ENCODE data around the gene LSM14A. TPM values are rescaled to one million over a fixed set of nuclear protein-coding genes. Genes with fewer than 3 reads are reported as not detected.

LSM14A gene
- total and polyA plus RNA-seq, 4 donors, result 12.6 to 133 (median 48.0) TPM

GRCh38 chr19:34191355-34191962, 19.2 kb downstream of the LSM14A start:
- Histone ChIP-seq H3K4me1 (ENCODE audit: control insufficient read depth in 4 of 4, insufficient read depth in 4 of 4, low read length in 3 of 4) (peaks cover 3 to 20% (median 10%) of the 10 kb centered on the region in 4 donors), H3K36me3 (ENCODE audit: control insufficient read depth in 4 of 4, insufficient read depth in 3 of 4, low read depth in 1 of 4, low read length in 3 of 4) (peaks cover 0 to 18% (median 13%) of the 10 kb centered on the region in 4 donors), H3K9me3 (ENCODE audit: control insufficient read depth in 4 of 4, low read length in 3 of 4) (no peaks in the 10 kb centered on the region), H3K27me3 (ENCODE audit: control insufficient read depth in 4 of 4, insufficient read depth in 4 of 4, low read length in 3 of 4) (no peaks in the 10 kb centered on the region), H3K4me3 (ENCODE audit: low read depth in 1 of 3, low read length in 3 of 3) (no peak overlapping the region), H3K27ac (ENCODE audit: low read depth in 1 of 2, low read length in 2 of 2) (no peak overlapping the region), H3K9ac (ENCODE audit: low read depth in 1 of 2, low read length in 2 of 2) (no peak overlapping the region)
- whole genome bisulfite sequencing, result 81% methylated on average over 3 of the region's 3 CpGs
- no peak for DNase-seq (ENCODE audit: low spot score)
- no peak for TF ChIP-seq GABPA (IDR thresholded peaks at IDR 0.05 in 1 of 2, conservative IDR thresholded peaks at IDR 0.05 in 1 of 2)
- TF ChIP-seq RAD21 (IDR thresholded peaks at IDR 0.05), result no peak
- no peak for TF ChIP-seq ZBTB33 (IDR thresholded peaks at IDR 0.05)
- TF ChIP-seq NR2F2 (IDR thresholded peaks at IDR 0.05), result no peak
- no peak for TF ChIP-seq YY1 (IDR thresholded peaks at IDR 0.05)
- no peak for TF ChIP-seq SP1 (IDR thresholded peaks at IDR 0.05)
- TF ChIP-seq FOXA1 (IDR thresholded peaks at IDR 0.05), result no peak
- no peak for TF ChIP-seq TAF1 (conservative IDR thresholded peaks at IDR 0.05)
- TF ChIP-seq REST (IDR thresholded peaks at IDR 0.05), result no peak
- TF ChIP-seq ATF3 (IDR thresholded peaks at IDR 0.05), result no peak
- no peak for TF ChIP-seq RXRA (IDR thresholded peaks at IDR 0.05)
- TF ChIP-seq JUND (IDR thresholded peaks at IDR 0.05), result no peak
- no peak for TF ChIP-seq FOXA2 (IDR thresholded peaks at IDR 0.05)
- no peak for TF ChIP-seq CTCF (IDR thresholded peaks at IDR 0.05; ENCODE audit: low read depth, low read length, missing input control)
- TF ChIP-seq MAX (IDR thresholded peaks at IDR 0.05), result no peak
- no peak for TF ChIP-seq HNF4G (IDR thresholded peaks at IDR 0.05)
- TF ChIP-seq EGR1 (IDR thresholded peaks at IDR 0.05; ENCODE audit: low read depth in 2 of 2), result no peak
- no peak for TF ChIP-seq HNF4A (conservative IDR thresholded peaks at IDR 0.05)
